Tibial nerve (tissue), 4 donors: Measurements from ENCODE around the gene TFRC. TPM values are rescaled to one million over a fixed set of nuclear protein-coding genes. Genes with fewer than 3 reads are reported as not detected.
"Not testable (repeated sequence)": the region's sequence is repeated elsewhere in the genome, so short reads cannot be mapped to it uniquely, and the experiment has no call there.

ENCODE experiments used
- DNase-seq, 2 donors: peaks; one replicate each; pipeline ENCODE4 v3.0.0-alpha.2; 2019; ENCODE audit warnings: low spot score in 2 of 2
- H3K27ac ChIP-seq, 4 donors: fragments of 200-600 bp; sonication (generic) in 3 of 4; one replicate each; pipeline ENCODE4 v1.5.1; 2017 to 2019; ENCODE audit warnings: mild to moderate bottlenecking in 1 of 4
- H3K27me3 ChIP-seq, 2 donors: fragments of 200-600 bp; sonication (generic) in 1 of 2; one replicate each; pipeline versions ENCODE4 v1.5.1 to v1.6.0; 2017 to 2019
- H3K36me3 ChIP-seq, 3 donors: fragments of 200-600 bp; sonication (generic); one replicate each; pipeline ENCODE4 v1.5.1; 2018 to 2019
- H3K4me1 ChIP-seq, 4 donors: fragments of 200-600 bp; sonication (generic) in 3 of 4; one replicate each; pipeline ENCODE4 v1.5.1; 2017 to 2019
- H3K4me3 ChIP-seq, 4 donors: fragments of 200-600 bp; sonication (generic) in 3 of 4; one replicate each; pipeline ENCODE4 v1.5.1; 2017 to 2019; ENCODE audit warnings: mild to moderate bottlenecking in 1 of 4, moderate library complexity in 1 of 4
- H3K9me3 ChIP-seq, 4 donors: fragments of 200-600 bp; sonication (generic) in 3 of 4; one replicate each; pipeline ENCODE4 v1.5.1; 2017 to 2019
- CTCF ChIP-seq, 5 experiments: fragments of 200-600 bp in 3 of 5; fragments of 450-650 bp in 2 of 5; sonication (generic) in 3 of 5; IDR thresholded peaks; one replicate each; pipeline ENCODE4 v1.5.1; 2016 to 2019; ENCODE audit warnings: antibody characterized with exemption in 5 of 5, mild to moderate bottlenecking in 3 of 5, moderate library complexity in 2 of 5
- EP300 ChIP-seq, 2 donors: sonication (generic); formaldehyde crosslinking; IDR thresholded peaks; one replicate each; pipeline ENCODE4 v1.6.1; 2017; ENCODE audit warnings: antibody characterized with exemption in 2 of 2, mild to moderate bottlenecking in 1 of 2
- POLR2A ChIP-seq, 2 donors: fragments of 450-650 bp; IDR thresholded peaks; one replicate each; pipeline ENCODE4 v1.6.1; 2017; ENCODE audit warnings: antibody characterized with exemption in 2 of 2, mild to moderate bottlenecking in 2 of 2, moderate library complexity in 2 of 2
- WGBS, 2 donors: methylation state at CpG; one replicate each; pipeline ENCODE4 v1.1.5; 2018; 5-methylcytosine and 5-hydroxymethylcytosine counted together
- small RNA-seq: library from RNA; depleted of rRNA; stranded (forward); fragments of <200 nt; gene quantifications from one replicate; pipeline ENCODE3, GENCODE V24; 2016
- total RNA-seq, 4 donors: library from RNA; depleted of rRNA; stranded (reverse); fragments of >200 nt; gene quantifications; one replicate each; pipeline ENCODE4 v1.1.0, GENCODE V29; 2016

TFRC gene
- total RNA-seq, 4 donors from 2014 or later, result 36.7 to 86.7 (median 43.5) TPM

DNA sequence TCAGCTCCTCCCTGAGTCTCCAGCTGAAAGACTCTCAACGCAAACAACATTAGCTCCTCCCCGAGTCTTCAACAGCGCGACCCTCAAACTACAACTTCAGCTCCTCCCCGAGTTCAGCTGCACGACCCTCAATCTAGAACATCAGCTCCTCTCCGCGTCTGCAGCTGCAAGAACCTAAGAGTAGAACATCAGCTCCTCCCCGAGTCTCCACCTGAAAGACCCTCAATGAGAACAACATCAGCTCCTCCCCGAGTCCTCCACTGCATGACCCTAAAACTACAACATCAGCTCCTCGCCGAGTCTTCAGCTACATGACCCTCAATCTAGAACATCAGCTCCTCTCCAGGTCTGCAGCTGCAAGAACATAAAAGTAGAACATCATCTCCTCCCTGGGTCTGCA is 78.3 kb downstream of the TFRC start:
- no peaks in the 10 kb centered on the region for H3K36me3 ChIP-seq
- TF ChIP-seq EP300 (IDR thresholded peaks at IDR 0.05), result no peak
- TF ChIP-seq POLR2A (IDR thresholded peaks at IDR 0.05), result no peak
- TF ChIP-seq CTCF (IDR thresholded peaks at IDR 0.05), result no peak
- no peak overlapping the region for H3K27ac ChIP-seq
- no peaks in the 10 kb centered on the region for H3K9me3 ChIP-seq
- no peaks in the 10 kb centered on the region for H3K4me1 ChIP-seq
- no peak overlapping the region for H3K4me3 ChIP-seq
- peaks cover 0 to 14% of the 10 kb centered on the region in 2 donors for H3K27me3 ChIP-seq
- 93 to 95% methylated on average over 12 of the region's 12 CpGs for WGBS, 2 donors
- no peak for DNase-seq

DNA sequence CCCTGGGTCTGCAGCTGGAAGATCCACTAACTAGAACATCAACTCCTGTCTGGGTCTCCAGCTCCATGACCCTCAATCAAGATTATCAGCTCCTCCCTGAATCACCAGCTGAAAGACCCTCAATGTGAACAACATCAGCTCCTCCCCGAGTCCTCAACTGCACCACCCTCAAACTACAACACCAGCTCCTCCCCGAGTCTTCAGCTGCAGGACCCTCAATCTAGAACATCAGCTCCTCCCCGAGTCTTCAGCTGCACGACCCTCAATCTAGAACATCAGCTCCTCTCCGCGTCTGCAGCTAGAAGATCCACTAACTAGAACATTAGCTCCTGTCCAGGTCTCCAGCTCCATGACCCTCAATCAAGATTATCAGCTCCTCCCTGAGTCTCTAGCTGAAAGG is 79.2 kb downstream of the TFRC start:
- H3K4me3 ChIP-seq, H3K4me1 ChIP-seq, H3K9me3 ChIP-seq, H3K27ac ChIP-seq, DNase-seq, H3K27me3 ChIP-seq, H3K36me3 ChIP-seq: not testable (repeated sequence)
- WGBS, 2 donors, result 91 to 94% methylated on average over 6 of the region's 6 CpGs

GRCh38 chr3:196001240-196001639 is 80.7 kb downstream of the TFRC start:
- WGBS, 2 donors, result 78 to 92% methylated on average over 7 of the region's 7 CpGs
- H3K9me3 ChIP-seq, DNase-seq, H3K36me3 ChIP-seq, H3K4me1 ChIP-seq, H3K27me3 ChIP-seq, H3K4me3 ChIP-seq, H3K27ac ChIP-seq: not testable (repeated sequence)

DNA sequence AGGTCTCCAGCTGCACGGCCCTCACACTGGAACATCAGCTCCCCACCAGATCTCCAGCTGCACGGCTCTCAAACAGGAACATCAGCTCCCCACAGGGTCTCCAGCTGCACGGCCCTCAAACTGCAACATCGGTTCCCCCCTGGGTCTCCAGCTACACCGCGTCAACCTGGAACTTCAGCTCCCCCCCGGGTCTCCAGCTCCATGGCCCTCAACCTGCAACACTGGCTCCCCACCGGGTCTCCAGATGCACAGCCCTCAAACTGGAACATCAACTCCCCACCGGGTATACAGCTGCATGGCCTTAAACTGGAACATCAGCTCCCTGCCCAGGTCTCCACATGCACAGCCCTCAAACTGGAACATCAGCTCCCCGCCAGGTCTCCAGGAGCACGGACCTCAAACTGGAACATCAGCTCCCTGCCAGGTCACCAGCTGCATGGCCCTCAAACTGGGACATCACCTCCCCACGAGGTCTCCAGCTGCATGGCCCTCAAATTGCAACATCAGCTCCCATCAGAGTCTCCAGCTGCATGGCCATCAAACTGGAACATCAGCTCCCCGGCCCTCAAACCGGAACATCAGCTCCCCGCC is 81.4 kb downstream of the TFRC start:
- H3K9me3 ChIP-seq, H3K36me3 ChIP-seq, H3K4me3 ChIP-seq, H3K4me1 ChIP-seq, DNase-seq, H3K27ac ChIP-seq, H3K27me3 ChIP-seq: not testable (repeated sequence)
- WGBS, 2 donors, result 84 to 85% methylated on average over 11 to 12 of the region's 15 CpGs

- no peak overlapping the region for H3K4me3 ChIP-seq
- TF ChIP-seq CTCF (IDR thresholded peaks at IDR 0.05), result no peak
- TF ChIP-seq EP300 (IDR thresholded peaks at IDR 0.05), result no peak
- no peak for TF ChIP-seq POLR2A (IDR thresholded peaks at IDR 0.05)
- no peak for DNase-seq
- H3K9me3 ChIP-seq, result no peaks in the 10 kb centered on the region
- H3K36me3 ChIP-seq, result no peaks in the 10 kb centered on the region
- no peaks in the 10 kb centered on the region for H3K4me1 ChIP-seq
- no peak overlapping the region for H3K27ac ChIP-seq
- peaks cover 0 to 7% of the 10 kb centered on the region in 2 donors for H3K27me3 ChIP-seq
- 78 to 90% methylated on average over 8 of the region's 8 CpGs for WGBS, 2 donors
Measured at GRCh38 chr3:195999896-196000295, 82.0 kb downstream of the TFRC start.

Small RNA genes lying within 50 kb of the gene (small RNA-seq; reads per million reads assigned to genes)
- gene RNU7-18P, result not detected

Other genes with a start within 250 kb of the TFRC start
- 10 to 100 TPM; 22.2 to 81.9 (median 34.0) TPM for gene TNK2, start 173.5 kb downstream of the TFRC start, total RNA-seq
- not detected for gene ZDHHC19, start 129.3 kb upstream of the TFRC start, total RNA-seq
- gene SLC51A, start 134.4 kb upstream of the TFRC start, total RNA-seq, result under 1 TPM in 2 of 4 donors, not detected in 2; 0.30 to 0.66 TPM
- 10 to 100 TPM; 51.9 to 98.1 (median 73.0) TPM for gene PCYT1A, start 205.6 kb upstream of the TFRC start, total RNA-seq
- 10 to 100 TPM in 1 of 4 donors, 1 to 10 TPM in 3; 6.9 to 15.3 (median 8.1) TPM for gene DYNLT2B, start 236.2 kb upstream of the TFRC start, total RNA-seq